ENCODE results near the gene FBXL14. TPM values are rescaled to one million over a fixed set of nuclear protein-coding genes. Genes with fewer than 3 reads are reported as not detected.

The FBXL14 gene
- total and polyA plus RNA-seq, 9 of the 15 experiments (the other 6 are each of a cell fraction or from before 2014, with no cell fraction given), result 0.13 to 9.8 (median 3.3) TPM

GRCh38 chr12:1606021-1606622 lies 11.7 kb upstream of the FBXL14 start (continued):
- no peak for TF ChIP-seq SNIP1 (IDR thresholded peaks at IDR 0.05; ENCODE audit: low read depth)
- TF ChIP-seq CSDE1 (IDR thresholded peaks at IDR 0.05), result no peak
- TF ChIP-seq RFX5 (IDR thresholded peaks at IDR 0.05; ENCODE audit: low read depth, low read length), result no peak
- TF ChIP-seq RBM25 (IDR thresholded peaks at IDR 0.05; ENCODE audit: low read depth, low read length, severe bottlenecking), result no peak
- TF ChIP-seq KLF10 (CRISPR knock-in tag; IDR thresholded peaks at IDR 0.05), result no peak
- TF ChIP-seq ZBTB2 (IDR thresholded peaks at IDR 0.05), result no peak
- no peak for TF ChIP-seq KLF16 (IDR thresholded peaks at IDR 0.05)
- TF ChIP-seq, protein P1, sequence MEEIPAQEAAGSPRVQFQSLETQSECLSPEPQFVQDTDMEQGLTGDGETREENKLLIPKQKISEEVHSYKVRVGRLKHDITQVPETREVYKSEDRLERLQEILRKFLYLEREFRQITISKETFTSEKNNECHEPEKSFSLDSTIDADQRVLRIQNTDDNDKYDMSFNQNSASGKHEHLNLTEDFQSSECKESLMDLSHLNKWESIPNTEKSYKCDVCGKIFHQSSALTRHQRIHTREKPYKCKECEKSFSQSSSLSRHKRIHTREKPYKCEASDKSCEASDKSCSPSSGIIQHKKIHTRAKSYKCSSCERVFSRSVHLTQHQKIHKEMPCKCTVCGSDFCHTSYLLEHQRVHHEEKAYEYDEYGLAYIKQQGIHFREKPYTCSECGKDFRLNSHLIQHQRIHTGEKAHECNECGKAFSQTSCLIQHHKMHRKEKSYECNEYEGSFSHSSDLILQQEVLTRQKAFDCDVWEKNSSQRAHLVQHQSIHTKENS (CRISPR knock-in tag; IDR thresholded peaks at IDR 0.05), result no peak
- no peak for TF ChIP-seq ZNF780A (CRISPR knock-in tag; IDR thresholded peaks at IDR 0.05)
- no peak for TF ChIP-seq E2F5 (CRISPR knock-in tag; IDR thresholded peaks at IDR 0.05)
- no peak for TF ChIP-seq FIP1L1 (IDR thresholded peaks at IDR 0.05; ENCODE audit: low read depth, low read length, poor library complexity, severe bottlenecking)
- no peak for TF ChIP-seq SMARCB1 (IDR thresholded peaks at IDR 0.05; ENCODE audit: insufficient read length, low read depth)
- no peak for TF ChIP-seq CAMTA2 (CRISPR knock-in tag; conservative IDR thresholded peaks at IDR 0.05)
- no peak for TF ChIP-seq HSF4 (CRISPR knock-in tag; IDR thresholded peaks at IDR 0.05; ENCODE audit: borderline replicate concordance)
- no peak for TF ChIP-seq FOXJ3 (CRISPR knock-in tag; IDR thresholded peaks at IDR 0.05)
- no peak for TF ChIP-seq TRIM28 (IDR thresholded peaks at IDR 0.05)
- TF ChIP-seq USF1 (CRISPR knock-in tag; IDR thresholded peaks at IDR 0.05), result no peak
- no peak for TF ChIP-seq HMG20B (CRISPR knock-in tag; IDR thresholded peaks at IDR 0.05)
- TF ChIP-seq, protein P2, sequence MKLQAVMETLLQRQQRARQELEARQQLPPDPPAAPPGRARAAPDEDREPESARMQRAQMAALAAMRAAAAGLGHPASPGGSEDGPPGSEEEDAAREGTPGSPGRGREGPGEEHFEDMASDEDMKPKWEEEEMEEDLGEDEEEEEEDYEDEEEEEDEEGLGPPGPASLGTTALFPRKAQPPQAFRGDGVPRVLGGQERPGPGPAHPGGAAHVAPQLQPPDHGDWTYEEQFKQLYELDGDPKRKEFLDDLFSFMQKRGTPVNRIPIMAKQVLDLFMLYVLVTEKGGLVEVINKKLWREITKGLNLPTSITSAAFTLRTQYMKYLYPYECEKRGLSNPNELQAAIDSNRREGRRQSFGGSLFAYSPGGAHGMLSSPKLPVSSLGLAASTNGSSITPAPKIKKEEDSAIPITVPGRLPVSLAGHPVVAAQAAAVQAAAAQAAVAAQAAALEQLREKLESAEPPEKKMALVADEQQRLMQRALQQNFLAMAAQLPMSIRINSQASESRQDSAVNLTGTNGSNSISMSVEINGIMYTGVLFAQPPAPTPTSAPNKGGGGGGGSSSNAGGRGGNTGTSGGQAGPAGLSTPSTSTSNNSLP (IDR thresholded peaks at IDR 0.05; ENCODE audit: borderline replicate concordance, low read depth, low read length), result no peak; the same call in 1 of the 2 replicates
- no peak for TF ChIP-seq CBX1 (IDR thresholded peaks at IDR 0.05; ENCODE audit: low read depth)
- 0 out of 2 replicates have a peak, but pooled peaks have one; percentile 37 for TF ChIP-seq CXXC5 (CRISPR knock-in tag; IDR thresholded peaks at IDR 0.05)
- TF ChIP-seq HLTF (IDR thresholded peaks at IDR 0.05), result no peak
- TF ChIP-seq, protein P3, sequence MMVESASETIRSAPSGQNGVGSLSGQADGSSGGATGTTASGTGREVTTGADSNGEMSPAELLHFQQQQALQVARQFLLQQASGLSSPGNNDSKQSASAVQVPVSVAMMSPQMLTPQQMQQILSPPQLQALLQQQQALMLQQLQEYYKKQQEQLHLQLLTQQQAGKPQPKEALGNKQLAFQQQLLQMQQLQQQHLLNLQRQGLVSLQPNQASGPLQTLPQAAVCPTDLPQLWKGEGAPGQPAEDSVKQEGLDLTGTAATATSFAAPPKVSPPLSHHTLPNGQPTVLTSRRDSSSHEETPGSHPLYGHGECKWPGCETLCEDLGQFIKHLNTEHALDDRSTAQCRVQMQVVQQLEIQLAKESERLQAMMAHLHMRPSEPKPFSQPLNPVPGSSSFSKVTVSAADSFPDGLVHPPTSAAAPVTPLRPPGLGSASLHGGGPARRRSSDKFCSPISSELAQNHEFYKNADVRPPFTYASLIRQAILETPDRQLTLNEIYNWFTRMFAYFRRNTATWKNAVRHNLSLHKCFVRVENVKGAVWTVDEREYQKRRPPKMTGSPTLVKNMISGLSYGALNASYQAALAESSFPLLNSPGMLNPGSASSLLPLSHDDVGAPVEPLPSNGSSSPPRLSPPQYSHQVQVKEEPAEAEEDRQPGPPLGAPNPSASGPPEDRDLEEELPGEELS (CRISPR knock-in tag; IDR thresholded peaks at IDR 0.05; ENCODE audit: borderline replicate concordance), result no peak
